NCI-H146 treated with DMSO at 0.1 percent for 48 hours (cell line): ENCODE data around the gene L3HYPDH.

ENCODE experiments used
- DNase-seq: peaks from one replicate; lab custom pipeline; 2025; ENCODE audit not compliant: unreplicated experiment; lab: John Stamatoyannopoulos, UW

The L3HYPDH gene

GRCh38 chr14:59483819-59484638 lies at the start of gene L3HYPDH, which contains the start of gene JKAMP:
Gene L3HYPDH (minus strand): TSS chr14:59484408. CDS start chr14:59484316, 92 bp downstream.
Gene JKAMP (plus strand): TSS chr14:59484517. CDS start chr14:59484590, 73 bp downstream.
- peak; percentile 66 for DNase-seq

GRCh38 chr14:59532419-59532818 lies 48.2 kb upstream of the L3HYPDH start:
- no peak for DNase-seq

- DNase-seq = no peak
Observed at GRCh38 chr14:59530349-59530748, 46.1 kb upstream of the L3HYPDH start.

- DNase-seq = no peak
Observed at GRCh38 chr14:59529189-59529588, 45.0 kb upstream of the L3HYPDH start.

- DNase-seq = no peak
Observed at GRCh38 chr14:59520224-59520623, 36.0 kb upstream of the L3HYPDH start.

- DNase-seq = peak; percentile 27
Observed at GRCh38 chr14:59511916-59512575, 27.8 kb upstream of the L3HYPDH start.

GRCh38 chr14:59510966-59511365 lies 26.8 kb upstream of the L3HYPDH start:
- DNase-seq = no peak

- no peak for DNase-seq
Observed at GRCh38 chr14:59510001-59510400, 25.8 kb upstream of the L3HYPDH start.

GRCh38 chr14:59509101-59509500 lies 24.9 kb upstream of the L3HYPDH start:
- DNase-seq = no peak

- no peak for DNase-seq
Observed at GRCh38 chr14:59507752-59508103, 23.5 kb upstream of the L3HYPDH start.

GRCh38 chr14:59507063-59507751 lies 23.0 kb upstream of the L3HYPDH start:
- DNase-seq = peak; percentile 69

- DNase-seq = no peak
Observed at GRCh38 chr14:59503256-59503655, 19.0 kb upstream of the L3HYPDH start.

GRCh38 chr14:59500732-59501131 lies 16.5 kb upstream of the L3HYPDH start:
- DNase-seq = no peak

- DNase-seq = no peak
Observed at GRCh38 chr14:59492384-59492783, 8.2 kb upstream of the L3HYPDH start.

GRCh38 chr14:59490756-59491155 lies 6.5 kb upstream of the L3HYPDH start:
- no peak for DNase-seq

- DNase-seq = no peak
Observed at GRCh38 chr14:59484639-59485175, 499 bp upstream of the L3HYPDH start.

- DNase-seq = no peak
Observed at GRCh38 chr14:59483363-59483762, 845 bp downstream of the L3HYPDH start.

GRCh38 chr14:59482541-59483331 lies 1.5 kb downstream of the L3HYPDH start:
- no peak for DNase-seq

GRCh38 chr14:59481871-59482540 lies 2.2 kb downstream of the L3HYPDH start:
- DNase-seq = no peak

- DNase-seq = no peak
Observed at GRCh38 chr14:59481407-59481806, 2.8 kb downstream of the L3HYPDH start.
